Psoas muscle (tissue), 8 donors: ENCODE measurements around the gene LRRTM4. TPM values are rescaled to one million over a fixed set of nuclear protein-coding genes. Genes with fewer than 3 reads are reported as not detected.

Source experiments
- ATAC-seq, 4 donors: fragments of 200-7000 bp; cut with Tn5 transposase; one replicate each; pipeline ENCODE4 v1.9.1; 2020; ENCODE audit warnings: moderate library complexity in 3 of 4, mild to moderate bottlenecking in 2 of 4
- DNase-seq, 2 donors: peaks; one replicate each; pipeline ENCODE4 v3.0.0-alpha.2; 2020
- H3K27ac ChIP-seq: fragments of 200-600 bp; one replicate; pipeline ENCODE4 v1.8.0; 2022
- H3K27me3 ChIP-seq, 3 donors: fragments of 200-600 bp in 1 of 3; one replicate each; pipeline versions ENCODE4 v1.6.1 to v1.8.0; 2013 to 2022; ENCODE audit warnings: low read length in 2 of 3, mild to moderate bottlenecking in 2 of 3, moderate library complexity in 1 of 3; ENCODE audit not compliant: insufficient read depth in 3 of 3
- H3K36me3 ChIP-seq, 2 donors: fragments of 200-600 bp in 1 of 2; one replicate each; pipeline versions ENCODE4 v1.6.1 to v1.8.0; 2013 to 2022; ENCODE audit warnings: low read depth in 1 of 2, mild to moderate bottlenecking in 1 of 2, moderate library complexity in 1 of 2; ENCODE audit not compliant: insufficient read depth in 1 of 2
- H3K4me1 ChIP-seq: fragments of 200-600 bp; one replicate; pipeline ENCODE4 v1.8.0; 2022
- H3K4me3 ChIP-seq: fragments of 200-600 bp; one replicate; pipeline ENCODE4 v1.8.0; 2022; ENCODE audit warnings: mild to moderate bottlenecking
- H3K9me3 ChIP-seq: fragments of 200-600 bp; one replicate; pipeline ENCODE4 v1.8.0; 2022
- CTCF ChIP-seq: fragments of 200-600 bp; IDR thresholded peaks from one replicate; pipeline ENCODE4 v1.8.0; 2022; ENCODE audit warnings: antibody characterized with exemption
- WGBS, 3 donors: extraction: QIAGEN DNeasy Blood & Tissue Kit; methylation state at CpG; one replicate each; pipeline versions ENCODE4 v1.1.6 to v1.1.7; 2013; 5-methylcytosine and 5-hydroxymethylcytosine counted together
- intact Hi-C, 2 donors: fragments of 100-400 bp; cut with DNase I; formaldehyde crosslinking; loops; one replicate each; pipeline versions ENCODE4 v1.11.0 to v1.14.2; 2022
- polyA plus RNA-seq, 3 donors: library from polyadenylated mRNA; stranded (reverse); fragments of 200-250 nt; gene quantifications; one replicate each; pipeline ENCODE4 v1.2.3, GENCODE V29; 2013
- total RNA-seq, 4 donors: library from RNA; stranded (reverse); fragmentation: NEBNext Ultra II Directional in 2 of 4; extraction: Animal tissue kit (Norgen Biotek cat#: 25700) in 2 of 4; gene quantifications; one replicate each; pipeline versions ENCODE4 v1.2.1 to v1.2.4, GENCODE V29; 2021 to 2023
- donor health status: healthy with polysubstance abuse.
- donor health status: DM: no; HTN: no; CAD: no; lungs with moderate emphysema.
- donor health status: Bipolar disorder and iron deficiency.
- donor health status: healthy.
- donor health status: DM: yes; HTN: yes; CAD: no.
- donor health status: DM: no; HTN: no; CAD: no.
- donor health status: DM: no; HTN: no; CAD: no.
- donor health status: DM: yes; HTN: yes; CAD: no.

LRRTM4 gene
- total and polyA plus RNA-seq, 7 donors: 0.03 to 0.86 (median 0.25) TPM; not detected in 1

- ATAC-seq: no peak
- TF ChIP-seq CTCF: no peak
- Histone ChIP-seq H3K36me3 (no peaks in the 10 kb centered on the region), H3K27ac (no peak overlapping the region), H3K4me3 (no peak overlapping the region), H3K9me3 (no peaks in the 10 kb centered on the region), H3K27me3 (no peaks in the 10 kb centered on the region), H3K4me1 (no peaks in the 10 kb centered on the region)
- intact Hi-C loops: no loop called here
- no peak for DNase-seq
- WGBS, 3 donors: 81 to 84% (median 82%) methylated on average over 15 of the region's 15 CpGs
Measured at GRCh38 chr2:77487074-77487803, 34.9 kb downstream of the LRRTM4 start.

GRCh38 chr2:77484026-77484425 is 38.1 kb downstream of the LRRTM4 start:
- Histone ChIP-seq H3K4me1 (no peaks in the 10 kb centered on the region), H3K4me3 (no peak overlapping the region), H3K27ac (no peak overlapping the region), H3K27me3 (no peaks in the 10 kb centered on the region), H3K9me3 (no peaks in the 10 kb centered on the region), H3K36me3 (no peaks in the 10 kb centered on the region)
- intact Hi-C loops: no loop called here
- TF ChIP-seq CTCF: no peak
- ATAC-seq: no peak
- no peak for DNase-seq

- intact Hi-C loops: no loop called here
- H3K27me3 ChIP-seq: no peaks in the 10 kb centered on the region
- no peaks in the 10 kb centered on the region for H3K36me3 ChIP-seq
- ATAC-seq (no peak), DNase-seq (no peak)
- no peak overlapping the region for H3K27ac ChIP-seq
- no peaks in the 10 kb centered on the region for H3K4me1 ChIP-seq
- H3K9me3 ChIP-seq: no peaks in the 10 kb centered on the region
- TF ChIP-seq CTCF: no peak
- no peak overlapping the region for H3K4me3 ChIP-seq
- WGBS, 3 donors: 58 to 67% (median 61%) methylated on average over 3 of the region's 3 CpGs
Measured at GRCh38 chr2:77479895-77480294, 42.3 kb downstream of the LRRTM4 start.

DNA sequence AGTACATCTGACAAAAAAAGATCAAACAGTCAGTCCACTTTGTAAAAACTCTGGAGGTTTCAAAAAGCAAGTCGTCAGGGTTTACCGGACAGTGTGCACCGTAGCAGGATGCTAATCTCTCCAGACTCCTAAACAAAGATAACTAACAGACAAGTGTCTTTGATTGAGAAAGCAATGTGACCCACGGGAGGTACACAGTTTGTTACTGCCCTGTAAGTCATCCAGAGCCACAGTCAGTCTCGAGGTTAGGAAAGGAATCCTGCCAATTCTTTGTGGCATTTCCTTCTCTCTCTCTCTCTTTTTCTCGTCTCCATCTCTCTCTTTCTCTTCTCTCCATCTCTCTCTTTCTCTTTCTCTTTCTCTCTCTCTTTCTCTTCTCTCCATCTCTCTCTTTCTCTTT is 42.8 kb downstream of the LRRTM4 start:
- H3K27me3 ChIP-seq: no peaks in the 10 kb centered on the region
- no peak overlapping the region for H3K27ac ChIP-seq
- H3K4me3 ChIP-seq: no peak overlapping the region
- no peak for ATAC-seq
- no peaks in the 10 kb centered on the region for H3K36me3 ChIP-seq
- TF ChIP-seq CTCF: no peak
- 39 to 50% (median 50%) methylated on average over 6 of the region's 6 CpGs for WGBS, 3 donors
- no peaks in the 10 kb centered on the region for H3K4me1 ChIP-seq
- intact Hi-C loops: no loop called here
- no peaks in the 10 kb centered on the region for H3K9me3 ChIP-seq
- no peak for DNase-seq

DNA sequence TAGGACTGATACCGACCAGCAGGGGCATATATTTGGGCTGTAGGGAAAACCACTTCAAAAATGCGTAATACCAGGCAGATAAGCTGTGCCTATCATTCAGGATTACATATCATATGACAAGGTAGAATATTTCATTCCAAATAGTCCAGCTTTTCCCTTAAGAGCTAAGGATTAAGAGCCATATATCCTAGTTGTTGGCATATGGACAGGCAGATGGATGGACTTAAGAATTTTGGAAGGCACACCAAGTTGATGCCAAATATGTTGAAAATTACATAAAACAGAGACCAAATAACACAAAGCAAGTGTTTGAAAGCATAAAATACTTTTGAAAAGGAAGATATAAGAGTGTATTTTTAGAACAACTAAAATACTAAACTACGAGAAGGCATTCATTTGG is 52.1 kb downstream of the LRRTM4 start:
- no peaks in the 10 kb centered on the region for H3K4me1 ChIP-seq
- intact Hi-C loops: no loop called here
- 70 to 80% (median 71%) methylated on average over 3 of the region's 3 CpGs for WGBS, 3 donors
- ATAC-seq (no peak), DNase-seq (no peak)
- no peak overlapping the region for H3K27ac ChIP-seq
- no peaks in the 10 kb centered on the region for H3K27me3 ChIP-seq
- H3K4me3 ChIP-seq: no peak overlapping the region
- H3K36me3 ChIP-seq: no peaks in the 10 kb centered on the region
- TF ChIP-seq CTCF: no peak
- no peaks in the 10 kb centered on the region for H3K9me3 ChIP-seq
